Embryonic facial prominence (tissue), 1 donor: ENCODE data around the gene HES1.

Experiments
- DNase-seq: peaks from one replicate; pipeline ENCODE4 v3.0.0-alpha.2; 2016; ENCODE audit errors: extremely low spot score

HES1 gene

DNA sequence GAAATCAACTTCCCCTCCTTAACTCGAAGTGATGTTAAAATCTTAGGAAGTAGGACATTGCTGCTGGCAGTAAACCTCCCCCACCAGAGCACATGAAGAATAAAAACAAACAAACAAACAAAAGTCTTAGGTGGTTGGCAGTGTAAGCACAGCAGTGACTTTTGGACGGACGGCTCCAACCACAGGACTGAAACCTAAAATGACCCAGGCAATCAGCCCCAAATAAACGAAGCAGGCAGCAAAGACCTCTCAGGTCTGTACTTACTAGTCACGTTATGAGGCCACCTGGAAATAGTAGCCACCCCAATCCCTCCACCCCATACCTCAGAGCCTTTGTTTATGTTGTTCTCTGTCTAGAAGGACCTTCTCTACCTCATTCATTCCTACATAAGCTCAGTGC is 33.5 kb upstream of the HES1 start:
- no peak for DNase-seq

GRCh38 chr3:194103505-194103904 is 32.4 kb upstream of the HES1 start:
- DNase-seq, result no peak

DNA sequence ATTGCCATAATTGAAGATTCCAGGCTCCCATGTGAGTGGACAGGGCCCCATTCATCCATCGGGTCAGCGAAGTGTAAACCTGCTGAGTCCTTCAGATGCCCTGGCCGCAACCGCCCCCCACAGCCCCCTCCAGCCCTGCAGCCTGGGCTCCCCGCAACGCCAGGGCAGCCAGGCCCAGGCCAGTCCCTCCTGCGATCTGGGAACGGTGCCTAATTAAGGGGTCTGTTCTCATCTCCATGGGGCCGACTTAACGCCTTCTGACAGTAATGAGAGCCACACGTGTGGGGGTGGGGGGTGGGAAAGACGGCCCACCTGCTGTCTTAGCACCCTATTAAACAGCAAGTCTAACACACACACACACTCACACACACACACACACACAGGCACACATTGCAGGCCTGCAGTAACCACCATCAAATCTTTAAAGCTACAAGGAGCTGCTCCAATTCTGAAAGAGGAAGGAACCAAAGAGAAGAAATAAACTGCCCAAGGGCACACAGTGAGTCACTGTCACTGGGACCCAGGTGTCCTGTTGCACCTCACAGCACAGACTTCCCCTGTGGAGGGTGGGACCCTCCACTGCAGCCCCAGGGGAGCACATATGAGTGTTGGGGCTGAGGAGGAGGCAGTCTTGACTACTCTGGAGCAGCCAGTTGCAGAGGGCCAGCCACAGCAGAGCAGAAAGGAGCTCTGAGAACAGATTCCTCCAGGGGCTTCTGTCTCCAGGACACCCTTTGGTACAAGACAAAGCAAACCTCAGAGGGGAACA is 31.8 kb upstream of the HES1 start:
- no peak for DNase-seq

DNA sequence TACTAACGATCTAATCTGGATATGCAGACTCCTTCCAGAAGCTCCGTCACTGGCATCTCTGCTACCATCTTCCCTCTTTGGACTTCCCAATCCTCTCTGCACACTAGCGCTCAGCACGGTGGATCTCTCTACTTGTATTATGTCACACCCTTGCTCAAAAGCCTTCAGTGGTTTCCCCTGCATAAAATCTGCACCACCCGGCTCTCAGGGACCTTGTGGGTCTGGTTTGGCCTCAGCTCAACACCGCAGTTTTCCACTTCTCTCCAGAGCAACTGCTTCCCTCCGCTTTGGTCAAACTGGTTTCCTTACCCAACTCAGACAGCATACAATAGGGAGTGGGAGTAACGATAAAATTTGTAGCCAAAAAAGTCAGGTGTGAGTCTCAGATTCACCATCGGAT is 30.7 kb upstream of the HES1 start:
- DNase-seq, result no peak

- no peak for DNase-seq
Observed at GRCh38 chr3:194107107-194107506, 28.8 kb upstream of the HES1 start.

DNA sequence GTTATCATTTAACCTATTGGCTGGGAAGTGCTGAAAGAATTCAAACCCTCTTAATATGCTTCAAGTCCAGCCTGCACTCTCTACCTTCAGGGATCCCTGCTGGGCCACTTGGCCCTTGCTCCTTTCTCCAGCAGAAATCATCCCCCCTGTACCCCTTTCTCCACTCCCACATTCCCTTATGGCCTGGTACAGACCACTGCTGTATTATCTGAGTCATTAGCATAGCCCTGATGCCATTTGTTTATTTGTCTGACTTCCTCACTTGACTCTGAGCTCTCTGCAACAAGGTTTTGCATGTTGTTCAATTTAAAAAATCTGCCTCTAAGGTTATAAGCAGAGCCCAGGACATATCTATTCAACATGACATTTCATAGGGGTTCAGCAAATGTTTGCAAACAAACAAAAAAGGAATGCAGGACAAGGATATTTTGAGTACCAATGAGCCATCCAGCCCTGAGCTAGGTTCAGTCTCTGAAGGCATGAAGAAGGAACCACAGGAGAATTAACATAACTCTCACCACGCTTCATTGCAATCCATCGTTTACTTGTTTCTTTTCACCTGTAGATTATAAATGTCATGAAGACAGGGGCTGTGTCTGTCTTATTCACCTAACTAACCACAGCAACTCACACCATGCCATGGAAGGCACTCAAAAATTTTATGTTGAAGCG is 26.6 kb upstream of the HES1 start:
- no peak for DNase-seq

DNA sequence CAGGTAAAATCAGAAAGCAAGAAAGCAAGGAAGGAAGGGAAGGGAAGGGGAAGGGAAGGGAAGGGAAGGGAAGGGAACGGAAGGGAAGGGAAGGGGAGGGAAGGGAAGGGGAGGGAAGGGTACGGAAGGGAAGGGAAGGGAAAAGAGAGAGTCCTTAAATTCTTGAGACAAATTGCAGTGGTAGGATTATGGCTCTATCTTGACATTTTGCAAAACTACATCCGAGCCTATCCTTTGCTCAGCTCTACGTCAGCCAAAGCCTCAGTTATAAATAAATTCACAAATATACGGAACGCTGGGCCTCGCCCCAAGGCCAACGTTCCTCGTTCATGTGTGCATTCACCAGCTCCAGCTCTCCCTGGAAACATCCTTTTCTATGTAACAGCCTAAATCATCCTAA is 25.5 kb upstream of the HES1 start:
- no peak for DNase-seq

DNA sequence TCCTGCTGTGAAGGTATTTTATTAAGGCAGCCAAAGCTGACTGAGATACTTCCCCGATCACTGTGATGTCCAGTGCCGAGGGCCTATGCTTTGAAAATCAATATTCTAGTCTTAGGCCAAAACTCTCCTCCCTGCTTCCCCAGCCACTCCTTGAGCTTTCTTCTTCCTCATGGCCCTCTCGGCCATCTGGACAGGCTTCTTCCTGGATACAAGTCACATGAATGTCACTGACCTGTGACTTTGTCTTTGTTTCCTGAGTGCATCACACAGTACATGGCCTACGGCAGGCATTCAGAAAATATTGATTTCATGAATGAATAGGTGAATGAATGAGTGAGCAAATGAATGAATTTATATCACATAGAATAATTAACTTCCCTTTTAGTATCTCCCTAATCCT is 24.6 kb upstream of the HES1 start:
- no peak for DNase-seq

DNA sequence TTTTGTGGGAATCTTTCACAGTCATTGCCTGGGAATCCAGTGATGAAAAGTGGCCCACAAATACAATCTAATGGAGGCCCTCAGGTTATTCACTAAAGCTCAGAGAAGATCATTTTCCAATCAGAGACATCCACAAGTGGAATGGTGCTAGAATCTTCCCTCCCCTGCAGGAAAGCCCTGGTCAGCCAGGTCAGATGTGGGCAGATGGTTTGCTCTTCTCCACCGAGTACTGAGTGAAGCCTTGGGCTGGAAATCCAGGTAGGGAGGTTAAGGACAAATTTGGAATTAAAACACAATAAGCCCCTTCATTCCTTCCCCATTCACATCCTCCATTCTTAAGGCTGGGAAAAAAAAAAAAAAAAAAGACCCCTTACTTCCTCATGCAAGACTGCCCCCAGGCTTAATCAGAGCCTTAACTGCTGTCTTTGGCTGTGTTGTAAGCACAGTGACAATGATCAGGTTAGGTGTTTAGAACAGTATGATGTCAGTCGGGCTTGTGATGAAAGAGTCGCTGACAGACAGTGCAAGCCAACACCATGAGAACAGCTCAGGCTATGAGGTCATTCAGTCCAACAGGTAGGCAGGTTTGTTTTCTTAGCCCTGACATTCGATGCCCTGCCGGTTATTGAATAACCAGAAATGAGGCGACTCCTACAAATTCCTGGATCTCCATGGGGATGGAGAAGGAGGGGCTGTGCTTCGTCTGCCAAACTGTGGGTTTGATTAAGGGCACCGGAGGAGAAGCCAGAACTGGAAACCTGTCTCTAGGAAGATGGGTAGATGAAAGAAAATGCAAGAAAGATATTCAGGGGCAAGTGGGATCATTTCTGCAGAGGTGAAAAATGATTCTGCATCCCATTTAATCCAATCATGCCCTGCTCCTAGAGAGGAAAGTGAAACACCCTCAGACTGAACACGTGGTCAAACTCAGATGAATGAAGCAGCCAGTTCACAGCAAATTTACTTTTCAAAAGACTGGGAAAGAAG is 23.5 kb upstream of the HES1 start:
- DNase-seq, result no peak

GRCh38 chr3:194114123-194114522 is 21.8 kb upstream of the HES1 start:
- DNase-seq, result no peak

GRCh38 chr3:194117104-194117845 is 18.7 kb upstream of the HES1 start:
- no peak for DNase-seq

GRCh38 chr3:194118920-194119319 is 17.0 kb upstream of the HES1 start:
- no peak for DNase-seq

- no peak for DNase-seq
Observed at GRCh38 chr3:194119831-194120590, 15.9 kb upstream of the HES1 start.

GRCh38 chr3:194120789-194121770 is 14.9 kb upstream of the HES1 start:
- no peak for DNase-seq

GRCh38 chr3:194121891-194122631 is 13.9 kb upstream of the HES1 start:
- DNase-seq, result no peak

DNA sequence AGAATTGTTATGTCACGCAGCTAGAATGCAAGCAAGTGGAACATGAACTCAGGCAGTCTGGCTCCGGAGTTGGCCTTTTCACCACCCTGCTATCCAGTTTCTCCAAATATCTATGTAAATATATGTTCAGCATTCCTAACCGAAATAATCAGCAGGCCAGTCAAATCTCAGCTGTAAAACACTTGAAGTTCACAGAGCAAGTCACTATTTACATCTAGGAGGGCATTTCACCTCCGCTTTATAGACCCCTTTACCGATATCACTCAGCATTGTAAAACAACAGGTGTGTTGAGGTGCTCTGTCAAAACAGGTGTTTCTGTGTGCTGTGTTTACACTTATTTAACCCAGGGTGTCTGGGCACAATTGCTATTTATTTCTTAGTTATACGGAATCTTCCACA is 12.2 kb upstream of the HES1 start:
- no peak for DNase-seq

DNA sequence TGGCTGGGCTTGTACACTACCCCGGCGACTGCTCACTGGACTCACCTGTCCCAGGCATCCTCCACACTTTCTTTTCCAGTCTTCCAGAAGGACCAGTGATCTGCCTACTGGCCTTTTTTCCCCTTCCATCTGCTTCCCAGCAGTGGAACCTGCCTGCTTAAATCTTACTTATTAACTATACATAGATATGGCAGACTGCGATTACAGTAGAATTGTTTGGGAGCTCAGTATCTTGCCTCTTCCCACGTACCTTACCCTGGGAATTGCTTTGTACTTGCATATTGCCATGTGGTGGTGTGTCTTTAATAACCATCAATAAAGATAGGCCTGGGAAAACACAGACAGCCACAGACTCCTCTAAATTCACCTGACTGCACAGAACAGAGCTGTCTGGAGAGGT is 11.8 kb upstream of the HES1 start:
- no peak for DNase-seq

DNA sequence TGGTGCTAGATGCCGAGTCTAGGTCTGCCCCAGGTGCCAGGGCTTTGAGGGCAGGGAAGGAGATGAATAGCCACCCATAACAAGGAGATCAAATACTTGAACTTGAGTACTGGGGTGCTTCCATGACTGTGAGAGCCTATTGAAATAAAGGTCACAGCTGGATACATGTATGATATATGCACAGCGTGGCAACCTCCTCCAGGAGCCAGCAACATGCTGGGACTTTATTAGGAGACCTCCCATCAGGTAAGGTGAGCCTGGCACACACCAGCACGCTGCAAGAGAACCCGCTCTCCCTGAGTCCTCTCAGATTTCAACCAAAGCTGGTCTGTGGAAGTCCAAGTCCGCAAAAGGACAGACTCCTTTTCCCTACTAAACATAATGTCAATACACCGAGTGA is 10.5 kb upstream of the HES1 start:
- no peak for DNase-seq

- no peak for DNase-seq
Observed at GRCh38 chr3:194126790-194127189, 9.2 kb upstream of the HES1 start.
